PC-9 (cell line): Measurements from ENCODE around the gene DSG2. TPM values are rescaled to one million over a fixed set of nuclear protein-coding genes. Genes with fewer than 3 reads are reported as not detected.

Experiments used
- BruUV-seq: library from RNA; stranded (reverse); fragments of 400-500 nt; replicated peaks from 2 replicates; lab custom pipeline; 2021; lab: Mats Ljungman, UMichigan
- CTCF ChIA-PET: fragments of 300-600 bp; sonication (Branson Sonifier 250); formaldehyde crosslinking; loops from one replicate; lab custom pipeline; 2022; ENCODE audit warnings: antibody characterized with exemption; lab: Charles Lee
- POLR2A ChIA-PET: fragments of 300-600 bp; sonication (Branson Sonifier 250); formaldehyde crosslinking; loops from one replicate; lab custom pipeline; 2022; ENCODE audit warnings: antibody characterized with exemption; ENCODE audit not compliant: unreplicated experiment; lab: Charles Lee
- DNase-seq, 2 experiments: peaks; one replicate each; pipeline versions ENCODE4 v3.0.0 to v3.0.0-alpha.2; 2015 to 2022; ENCODE audit warnings: mixed read lengths in 1 of 2
- H2AFZ ChIP-seq: fragments of 200-600 bp; sonication (generic); 2 replicates; pipeline ENCODE4 v1.8.1; 2017; ENCODE audit warnings: antibody characterized with exemption
- H3F3A ChIP-seq: fragments of 200-600 bp; sonication (generic); 2 replicates; pipeline ENCODE4 v1.8.1; 2017; ENCODE audit warnings: antibody characterized with exemption, mild to moderate bottlenecking, low read depth; ENCODE audit not compliant: insufficient read depth
- H3K27ac ChIP-seq: fragments of 200-600 bp; sonication (generic); 2 replicates; pipeline ENCODE4 v1.6.1; 2016; ENCODE audit warnings: mixed run types
- H3K27me3 ChIP-seq: fragments of 200-600 bp; sonication (generic); 2 replicates; pipeline ENCODE4 v1.6.1; 2016; ENCODE audit warnings: low read depth, mixed run types; ENCODE audit not compliant: insufficient read depth
- H3K36me3 ChIP-seq: fragments of 200-600 bp; sonication (generic); 2 replicates; pipeline ENCODE4 v1.6.1; 2016; ENCODE audit warnings: low read depth, mixed run types
- H3K4me1 ChIP-seq: fragments of 200-600 bp; sonication (generic); replicated peaks from 2 replicates; pipeline ENCODE4 v1.6.1; 2016; ENCODE audit warnings: mixed run types; ENCODE audit not compliant: insufficient read depth
- H3K4me2 ChIP-seq: fragments of 200-600 bp; sonication (generic); 2 replicates; pipeline ENCODE4 v1.6.1; 2017; ENCODE audit warnings: mixed run types
- H3K4me3 ChIP-seq: fragments of 200-600 bp; sonication (generic); 2 replicates; pipeline ENCODE4 v1.6.1; 2016; ENCODE audit warnings: mixed run types
- H3K79me2 ChIP-seq: fragments of 200-600 bp; sonication (generic); 2 replicates; pipeline ENCODE4 v1.6.1; 2017; ENCODE audit warnings: low read depth, mixed run types
- H3K9me2 ChIP-seq: fragments of 200-600 bp; sonication (generic); 2 replicates; pipeline ENCODE4 v1.8.1; 2017; ENCODE audit warnings: mild to moderate bottlenecking; ENCODE audit not compliant: insufficient read depth
- H3K9me3 ChIP-seq: fragments of 200-600 bp; sonication (generic); 2 replicates; pipeline ENCODE4 v1.8.1; 2016; ENCODE audit warnings: low read depth; ENCODE audit not compliant: insufficient read depth
- H4K20me1 ChIP-seq: fragments of 200-600 bp; sonication (generic); 2 replicates; pipeline ENCODE4 v1.8.1; 2017; ENCODE audit not compliant: insufficient read depth
- CTCF ChIP-seq: fragments of 200-600 bp; sonication (generic); conservative IDR thresholded peaks from 2 replicates; pipeline ENCODE4 v1.6.1; 2017; ENCODE audit warnings: mixed run types, antibody characterized with exemption, mild to moderate bottlenecking, moderate library complexity
- EZH2 ChIP-seq: fragments of 200-600 bp; sonication (generic); IDR thresholded peaks from 2 replicates; pipeline ENCODE4 v1.8.0; 2017; ENCODE audit warnings: antibody characterized with exemption, low read depth
- intact Hi-C: fragments of 100-400 bp; cut with micrococcal nuclease; formaldehyde crosslinking; loops from one replicate; pipeline ENCODE4 v1.10.0; 2022; ENCODE audit not compliant: unreplicated experiment
- total RNA-seq: library from RNA; stranded (reverse); gene quantifications from 2 replicates; pipeline ENCODE4 v1.2.3, GENCODE V29; 2021

The DSG2 gene
- total RNA-seq, 1 experiment from 2014 or later: 90.1 TPM

- POLR2A ChIA-PET: no interaction called here
- DNase-seq: no peak
- Histone ChIP-seq H3K36me3 (no peaks in the 10 kb centered on the region), H3K4me2 (no peak overlapping the region), H3K4me3 (no peak overlapping the region), H2AFZ (no peak overlapping the region), H4K20me1 (no peaks in the 10 kb centered on the region), H3K79me2 (no peaks in the 10 kb centered on the region), H3K27ac (no peak overlapping the region), H3K9me3 (no peaks in the 10 kb centered on the region), H3F3A (no peaks in the 10 kb centered on the region), H3K4me1 (no peaks in the 10 kb centered on the region), H3K27me3 (no peaks in the 10 kb centered on the region), H3K9me2 (no peaks in the 10 kb centered on the region)
- BruUV-seq: no TSS peak
- CTCF ChIA-PET: interaction anchor here (0.6 kb wide), 1 partner anchor 271 kb away, joined by 9 read pairs; no protein-coding TSS in a partner anchor
- intact Hi-C loops: no loop called here
- TF ChIP-seq CTCF: no peak
- TF ChIP-seq EZH2: no peak
Measured at GRCh38 chr18:31566576-31567306, 68.8 kb downstream of the DSG2 start.

GRCh38 chr18:31572368-31572767, 74.4 kb downstream of the DSG2 start:
- no peaks in the 10 kb centered on the region for H3F3A ChIP-seq
- no peaks in the 10 kb centered on the region for H3K9me3 ChIP-seq
- H3K36me3 ChIP-seq: no peaks in the 10 kb centered on the region
- no peak for TF ChIP-seq EZH2
- TF ChIP-seq CTCF: no peak
- H3K79me2 ChIP-seq: no peaks in the 10 kb centered on the region
- intact Hi-C loops: no loop called here
- H3K27me3 ChIP-seq: no peaks in the 10 kb centered on the region
- no TSS peak for BruUV-seq
- H3K4me3 ChIP-seq: no peak overlapping the region
- no peaks in the 10 kb centered on the region for H3K4me1 ChIP-seq
- H2AFZ ChIP-seq: no peak overlapping the region
- H3K27ac ChIP-seq: no peak overlapping the region
- no peaks in the 10 kb centered on the region for H3K9me2 ChIP-seq
- ChIA-PET POLR2A (no interaction called here), CTCF (no interaction called here)
- no peak for DNase-seq
- H3K4me2 ChIP-seq: no peak overlapping the region
- H4K20me1 ChIP-seq: no peaks in the 10 kb centered on the region

- TF ChIP-seq CTCF: no peak
- no peak for TF ChIP-seq EZH2
- Histone ChIP-seq H3K4me2 (no peak overlapping the region), H3K4me3 (no peak overlapping the region), H3K4me1 (no peaks in the 10 kb centered on the region), H3K9me2 (no peaks in the 10 kb centered on the region), H4K20me1 (no peaks in the 10 kb centered on the region), H3K27me3 (no peaks in the 10 kb centered on the region), H3K9me3 (no peaks in the 10 kb centered on the region), H2AFZ (no peak overlapping the region), H3K79me2 (no peaks in the 10 kb centered on the region), H3K36me3 (no peaks in the 10 kb centered on the region), H3K27ac (no peak overlapping the region), H3F3A (no peaks in the 10 kb centered on the region)
- intact Hi-C loops: no loop called here
- POLR2A ChIA-PET: no interaction called here
- CTCF ChIA-PET: no interaction called here
- no TSS peak for BruUV-seq
- no peak for DNase-seq
Measured at GRCh38 chr18:31573051-31573450, 75.1 kb downstream of the DSG2 start.
